ENCODE results near the gene NOXA1.

DNA sequence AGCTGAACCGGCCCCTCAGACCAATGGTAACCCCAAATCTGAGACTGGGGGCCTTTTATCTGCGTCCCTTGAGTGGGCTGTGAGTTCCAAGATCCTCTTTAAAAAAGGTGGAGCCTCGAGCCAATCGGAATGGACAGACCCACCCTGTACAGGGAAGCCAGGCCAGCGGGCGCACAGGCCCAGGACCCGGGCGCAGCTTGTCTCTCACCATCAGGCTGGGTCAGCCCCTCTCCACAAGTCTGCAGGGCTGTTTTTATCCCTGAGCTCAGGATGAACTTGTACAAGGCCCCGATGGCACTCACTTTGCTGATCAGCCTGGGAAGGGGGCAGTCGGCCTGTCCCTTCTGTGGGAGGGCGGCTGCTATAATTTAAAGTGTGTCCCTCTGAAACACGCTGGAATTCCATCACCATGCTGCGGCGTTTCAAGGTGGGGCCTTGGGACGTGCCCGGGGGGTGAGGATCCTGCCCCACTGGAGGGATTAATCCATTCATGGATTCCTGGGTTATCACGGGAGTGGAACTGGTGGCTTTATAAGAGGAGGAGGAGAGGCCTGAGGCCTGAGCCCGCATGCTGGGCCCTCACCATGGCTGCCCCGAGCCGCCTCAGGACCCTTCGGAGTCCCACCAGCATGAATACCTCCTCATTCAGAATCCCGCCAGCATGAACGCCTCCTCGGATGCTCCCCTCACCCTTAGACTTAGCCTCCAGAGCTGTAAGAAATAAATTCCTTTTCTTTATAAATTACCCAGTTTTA is 14.4 kb upstream of the NOXA1 start:
- TF ChIP-seq GTF2F1 (IDR thresholded peaks at IDR 0.05; ENCODE audit: borderline replicate concordance, low read depth, low read length) (no peak), RNF2 (IDR thresholded peaks at IDR 0.05; ENCODE audit: borderline replicate concordance, low read depth, low read length, missing control alignments, poor library complexity, severe bottlenecking) (no peak)
- TF ChIP-seq, protein P1, sequence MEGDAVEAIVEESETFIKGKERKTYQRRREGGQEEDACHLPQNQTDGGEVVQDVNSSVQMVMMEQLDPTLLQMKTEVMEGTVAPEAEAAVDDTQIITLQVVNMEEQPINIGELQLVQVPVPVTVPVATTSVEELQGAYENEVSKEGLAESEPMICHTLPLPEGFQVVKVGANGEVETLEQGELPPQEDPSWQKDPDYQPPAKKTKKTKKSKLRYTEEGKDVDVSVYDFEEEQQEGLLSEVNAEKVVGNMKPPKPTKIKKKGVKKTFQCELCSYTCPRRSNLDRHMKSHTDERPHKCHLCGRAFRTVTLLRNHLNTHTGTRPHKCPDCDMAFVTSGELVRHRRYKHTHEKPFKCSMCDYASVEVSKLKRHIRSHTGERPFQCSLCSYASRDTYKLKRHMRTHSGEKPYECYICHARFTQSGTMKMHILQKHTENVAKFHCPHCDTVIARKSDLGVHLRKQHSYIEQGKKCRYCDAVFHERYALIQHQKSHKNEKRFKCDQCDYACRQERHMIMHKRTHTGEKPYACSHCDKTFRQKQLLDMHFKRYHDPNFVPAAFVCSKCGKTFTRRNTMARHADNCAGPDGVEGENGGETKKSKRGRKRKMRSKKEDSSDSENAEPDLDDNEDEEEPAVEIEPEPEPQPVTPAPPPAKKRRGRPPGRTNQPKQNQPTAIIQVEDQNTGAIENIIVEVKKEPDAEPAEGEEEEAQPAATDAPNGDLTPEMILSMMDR (IDR thresholded peaks at IDR 0.05; ENCODE audit: control extremely low read depth in 1 of 3, insufficient read depth in 1 of 3, low read depth in 1 of 3, low read length in 3 of 3) = no peak
- TF ChIP-seq, protein P2, sequence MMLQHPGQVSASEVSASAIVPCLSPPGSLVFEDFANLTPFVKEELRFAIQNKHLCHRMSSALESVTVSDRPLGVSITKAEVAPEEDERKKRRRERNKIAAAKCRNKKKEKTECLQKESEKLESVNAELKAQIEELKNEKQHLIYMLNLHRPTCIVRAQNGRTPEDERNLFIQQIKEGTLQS (IDR thresholded peaks at IDR 0.05; ENCODE audit: insufficient read depth, low read depth, low read length) = no peak
